ENCODE measurements around the gene KCTD12.

- TF ChIP-seq EZH2phosphoT487 (conservative IDR thresholded peaks at IDR 0.05; ENCODE audit: low read length) = no peak
- TF ChIP-seq, protein P1, sequence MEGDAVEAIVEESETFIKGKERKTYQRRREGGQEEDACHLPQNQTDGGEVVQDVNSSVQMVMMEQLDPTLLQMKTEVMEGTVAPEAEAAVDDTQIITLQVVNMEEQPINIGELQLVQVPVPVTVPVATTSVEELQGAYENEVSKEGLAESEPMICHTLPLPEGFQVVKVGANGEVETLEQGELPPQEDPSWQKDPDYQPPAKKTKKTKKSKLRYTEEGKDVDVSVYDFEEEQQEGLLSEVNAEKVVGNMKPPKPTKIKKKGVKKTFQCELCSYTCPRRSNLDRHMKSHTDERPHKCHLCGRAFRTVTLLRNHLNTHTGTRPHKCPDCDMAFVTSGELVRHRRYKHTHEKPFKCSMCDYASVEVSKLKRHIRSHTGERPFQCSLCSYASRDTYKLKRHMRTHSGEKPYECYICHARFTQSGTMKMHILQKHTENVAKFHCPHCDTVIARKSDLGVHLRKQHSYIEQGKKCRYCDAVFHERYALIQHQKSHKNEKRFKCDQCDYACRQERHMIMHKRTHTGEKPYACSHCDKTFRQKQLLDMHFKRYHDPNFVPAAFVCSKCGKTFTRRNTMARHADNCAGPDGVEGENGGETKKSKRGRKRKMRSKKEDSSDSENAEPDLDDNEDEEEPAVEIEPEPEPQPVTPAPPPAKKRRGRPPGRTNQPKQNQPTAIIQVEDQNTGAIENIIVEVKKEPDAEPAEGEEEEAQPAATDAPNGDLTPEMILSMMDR (IDR thresholded peaks at IDR 0.05; ENCODE audit: insufficient read depth, low read length, poor library complexity, severe bottlenecking) = no peak
These were observed 48.5 kb upstream of the KCTD12 start for GRCh38 chr13:76934671-76935070.

All from SU-DHL-6 (cell line).